KOPT-K1 (cell line): ENCODE data around the gene OR6A2.

Source experiments
- H3K27ac ChIP-seq: fragments of 200-600 bp; sonication (generic); 2 replicates; pipeline ENCODE4 v1.5.1; 2016; ENCODE audit warnings: antibody characterized with exemption, mild to moderate bottlenecking, low read depth, low read length; ENCODE audit not compliant: poor library complexity, severe bottlenecking
- H3K36me3 ChIP-seq: fragments of 200-600 bp; sonication (generic); 2 replicates; pipeline ENCODE4 v1.5.1; 2017; ENCODE audit warnings: antibody characterized with exemption, mild to moderate bottlenecking, low read length, moderate library complexity; ENCODE audit not compliant: insufficient read depth
- H3K9me3 ChIP-seq: fragments of 200-600 bp; sonication (generic); 2 replicates; pipeline ENCODE4 v1.5.1; 2017; ENCODE audit warnings: antibody characterized with exemption, low read length, mild to moderate bottlenecking; ENCODE audit not compliant: insufficient read depth, poor library complexity, severe bottlenecking

The OR6A2 gene

DNA sequence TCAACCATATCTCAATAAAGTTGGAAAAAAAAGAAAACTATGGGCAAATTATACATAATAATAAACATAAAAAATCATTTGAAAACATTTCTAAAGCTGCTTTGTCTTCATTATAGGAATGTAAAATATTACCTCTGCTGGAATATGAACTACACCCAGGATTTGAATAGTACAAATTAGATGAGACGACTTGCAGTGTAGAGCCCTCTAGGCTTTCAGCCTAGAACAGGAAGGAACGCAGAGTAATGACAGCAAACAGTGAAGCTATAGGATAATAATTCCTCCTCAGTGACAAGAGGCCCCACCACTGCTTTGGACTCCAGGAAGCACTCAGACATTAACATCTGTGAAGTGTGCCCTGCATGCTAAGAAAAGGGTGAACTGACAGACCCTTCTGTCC lies 8.9 kb downstream of the OR6A2 start:
- no peak overlapping the region for H3K27ac ChIP-seq
- H3K9me3 ChIP-seq: no peaks in the 10 kb centered on the region
- no peaks in the 10 kb centered on the region for H3K36me3 ChIP-seq

DNA sequence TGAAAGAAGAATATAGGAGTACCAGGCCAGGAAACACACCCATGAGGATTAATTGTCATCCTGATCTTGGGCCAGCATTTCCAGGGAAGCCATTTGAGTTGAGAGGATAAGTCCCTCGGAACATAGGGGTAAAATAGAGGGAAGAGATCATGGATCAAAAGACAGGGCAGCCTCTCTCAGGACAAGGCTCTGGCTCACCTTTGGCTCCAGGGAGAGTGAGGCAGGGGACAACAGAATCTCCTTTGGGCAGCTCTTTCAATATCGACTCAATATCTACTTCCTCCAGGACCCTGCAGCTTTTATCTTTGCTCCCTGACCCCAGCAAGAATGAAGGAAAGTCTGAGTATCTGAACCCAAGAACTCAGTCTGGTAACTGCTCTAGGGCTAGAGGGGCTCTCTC lies 16.8 kb downstream of the OR6A2 start, which contains the start of gene OR2AG1:
Gene OR2AG1 (plus strand): TSS at position 301 of the 400 bp plus-strand sequence. CDS start 2,018 bp downstream, outside the sequence.
- Histone ChIP-seq H3K9me3 (no peaks in the 10 kb centered on the region), H3K27ac (no peak within 1 kb of the TSS), H3K36me3 (no peaks in the 10 kb centered on the region)

DNA sequence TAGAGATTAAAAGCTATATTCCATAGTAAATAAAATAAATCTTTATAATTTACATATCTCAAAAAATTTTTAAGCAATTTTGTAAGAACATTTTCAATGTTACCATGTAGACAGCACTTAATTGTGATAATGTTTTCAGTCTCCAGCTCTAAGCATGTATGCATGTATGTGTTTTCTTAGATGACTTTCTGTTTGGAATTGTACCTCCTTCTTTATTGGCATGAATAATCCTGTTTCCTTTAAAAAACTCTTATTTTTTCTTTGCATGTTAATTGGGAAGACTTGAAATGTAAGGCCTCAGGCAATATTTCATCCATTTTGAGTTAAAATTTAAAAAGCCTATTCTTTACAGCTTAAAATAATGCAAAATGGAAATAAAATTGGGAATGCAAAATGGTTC lies 18.7 kb downstream of the OR6A2 start:
- Histone ChIP-seq H3K27ac (no peak overlapping the region), H3K36me3 (no peaks in the 10 kb centered on the region), H3K9me3 (no peaks in the 10 kb centered on the region)

DNA sequence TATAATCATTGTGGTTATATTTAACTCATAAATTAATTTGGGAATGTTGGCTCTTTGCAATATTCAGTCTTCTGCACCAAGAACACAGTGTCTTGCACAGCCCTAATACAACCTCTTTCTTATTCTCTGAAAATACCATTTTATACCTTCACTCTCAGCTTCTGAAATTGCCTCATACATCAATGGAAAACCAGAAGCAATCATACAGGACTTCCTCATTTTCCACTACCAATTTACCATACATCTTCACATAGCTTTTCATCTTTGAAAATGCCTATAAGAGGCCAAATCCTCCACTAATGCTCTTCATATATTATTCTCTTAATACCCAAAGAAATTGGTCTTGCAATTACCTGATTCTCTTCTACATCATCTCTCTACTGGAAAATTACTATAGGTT lies 21.0 kb downstream of the OR6A2 start:
- H3K27ac ChIP-seq: no peak overlapping the region
- H3K9me3 ChIP-seq: no peaks in the 10 kb centered on the region
- H3K36me3 ChIP-seq: no peaks in the 10 kb centered on the region

DNA sequence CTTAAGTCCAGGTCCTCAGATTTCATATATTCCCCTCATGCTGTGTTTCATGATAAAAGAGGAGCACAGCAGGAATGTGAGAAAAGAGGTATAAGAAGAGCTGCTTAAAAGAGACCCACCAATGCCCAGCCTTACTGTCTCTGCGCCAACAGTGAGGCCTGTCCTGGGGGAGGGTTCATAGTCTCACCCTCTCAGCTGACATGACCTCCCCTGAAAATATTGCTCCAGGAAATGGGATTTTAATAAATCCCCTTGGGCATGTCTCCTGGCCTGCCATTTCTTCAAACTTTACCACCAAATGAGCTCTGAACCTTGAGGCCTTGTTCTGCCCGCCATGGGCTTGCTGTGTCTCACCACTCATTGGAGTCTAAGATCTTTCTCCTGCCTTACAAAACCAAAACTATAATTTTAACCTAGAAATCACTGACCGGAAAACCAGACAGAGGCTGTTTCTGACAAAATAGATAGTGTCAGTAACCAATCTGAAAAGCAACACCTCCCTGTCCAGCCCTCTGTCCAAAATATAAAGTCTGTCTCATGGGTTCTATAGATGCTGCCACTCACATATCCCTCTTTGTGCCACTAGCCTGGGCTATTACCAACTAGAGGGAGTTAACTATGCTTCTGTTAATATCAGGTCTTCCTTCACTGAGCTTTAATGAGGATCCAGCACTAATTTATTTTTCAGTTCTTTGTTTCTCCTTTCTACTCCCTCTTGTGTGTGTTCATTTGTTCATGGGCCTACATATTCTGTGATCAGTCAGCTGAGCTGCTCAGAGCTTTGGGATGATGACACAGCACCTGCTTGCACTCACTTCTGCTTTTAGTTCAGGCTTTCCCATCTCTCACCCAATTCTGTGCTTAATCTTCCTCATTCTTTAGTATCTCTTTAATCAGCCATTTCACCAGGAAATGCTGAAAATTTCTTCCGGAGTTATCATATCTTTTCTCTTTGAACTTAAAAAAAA lies 27.3 kb downstream of the OR6A2 start, which contains the start of gene OR2AG2:
Gene OR2AG2 (minus strand): TSS at position 51 of the 968 bp plus-strand sequence. CDS start 3,019 bp downstream, outside the sequence.
- Histone ChIP-seq H3K9me3 (no peaks in the 10 kb centered on the region), H3K36me3 (no peaks in the 10 kb centered on the region), H3K27ac (no peak within 1 kb of the TSS)

DNA sequence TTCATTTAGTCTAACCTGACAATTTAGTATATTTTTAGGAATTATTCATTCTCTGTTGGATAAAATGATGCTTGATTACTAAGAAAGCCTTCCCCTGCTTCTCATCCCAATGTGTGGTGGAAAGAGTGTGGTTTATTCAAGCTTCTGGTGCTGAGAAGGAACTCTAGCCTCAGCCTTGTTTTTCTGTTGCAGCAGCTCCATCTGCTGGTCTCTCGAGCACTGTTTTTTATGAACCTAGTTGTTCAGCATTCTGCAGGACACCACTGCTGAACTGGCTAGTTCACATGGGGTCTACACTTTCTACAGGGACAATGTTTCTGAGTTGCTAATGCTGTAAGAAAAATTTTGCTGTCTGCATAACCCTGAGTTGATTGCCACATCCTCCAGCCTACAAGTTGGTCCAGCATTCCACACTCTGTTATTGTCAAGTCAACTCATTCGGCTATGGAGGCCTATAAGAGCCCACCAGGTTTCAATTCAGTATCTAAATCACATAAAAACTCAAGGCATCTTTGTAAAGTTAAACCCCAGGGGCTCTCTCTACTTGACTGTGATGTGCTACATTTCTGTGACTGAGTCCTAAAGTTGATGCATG lies 42.0 kb downstream of the OR6A2 start:
- Histone ChIP-seq H3K27ac (no peak overlapping the region), H3K36me3 (no peaks in the 10 kb centered on the region), H3K9me3 (no peaks in the 10 kb centered on the region)

DNA sequence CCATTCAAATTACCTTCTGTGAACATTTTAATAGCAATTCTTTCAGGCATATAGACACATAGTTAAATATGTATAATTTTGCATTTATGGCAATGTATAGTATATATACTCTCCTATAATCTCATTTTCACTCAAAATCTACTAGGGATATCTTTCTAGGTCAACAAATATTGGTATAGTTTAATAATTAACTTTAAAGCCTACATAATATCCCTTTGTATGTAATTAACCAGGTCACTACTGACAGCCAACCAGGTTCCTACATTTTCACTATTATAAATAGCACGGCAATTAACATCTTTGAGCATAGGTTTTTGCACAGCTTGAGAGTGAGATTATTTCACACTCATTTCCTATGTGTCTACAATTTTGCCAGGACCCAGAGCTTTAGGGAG lies 43.5 kb downstream of the OR6A2 start:
- H3K9me3 ChIP-seq: no peaks in the 10 kb centered on the region
- no peak overlapping the region for H3K27ac ChIP-seq
- H3K36me3 ChIP-seq: no peaks in the 10 kb centered on the region

DNA sequence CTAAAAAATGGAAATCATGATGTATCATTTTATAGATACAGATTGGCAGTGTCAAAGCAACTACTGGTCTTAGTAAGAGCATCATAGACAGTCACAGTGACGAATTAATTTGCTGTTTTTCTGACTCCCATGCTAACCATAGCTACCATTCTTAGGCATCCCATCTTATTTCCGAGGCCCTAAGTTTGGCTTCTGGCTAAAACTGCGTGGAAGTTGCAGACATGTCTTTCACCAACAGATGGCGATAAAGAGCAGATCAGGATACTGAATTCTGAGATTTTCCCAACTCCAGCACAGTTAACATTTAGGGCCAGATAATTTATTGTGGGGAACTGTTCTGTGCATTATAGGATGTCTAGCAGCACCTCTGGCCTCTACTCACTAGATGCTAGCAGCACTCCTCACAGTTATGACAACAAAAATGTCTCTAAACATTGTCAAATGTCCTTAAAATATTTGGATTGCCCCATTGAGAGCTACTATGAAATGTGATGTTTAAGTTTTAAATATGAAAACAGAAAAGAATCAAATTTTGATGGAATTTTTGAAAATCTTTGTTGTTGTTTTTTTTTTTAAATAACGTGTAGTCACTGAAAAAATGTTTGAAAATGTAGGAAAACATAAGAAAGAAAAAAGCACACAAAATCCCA lies 44.1 kb downstream of the OR6A2 start:
- H3K9me3 ChIP-seq: no peaks in the 10 kb centered on the region
- H3K36me3 ChIP-seq: no peaks in the 10 kb centered on the region
- no peak overlapping the region for H3K27ac ChIP-seq

DNA sequence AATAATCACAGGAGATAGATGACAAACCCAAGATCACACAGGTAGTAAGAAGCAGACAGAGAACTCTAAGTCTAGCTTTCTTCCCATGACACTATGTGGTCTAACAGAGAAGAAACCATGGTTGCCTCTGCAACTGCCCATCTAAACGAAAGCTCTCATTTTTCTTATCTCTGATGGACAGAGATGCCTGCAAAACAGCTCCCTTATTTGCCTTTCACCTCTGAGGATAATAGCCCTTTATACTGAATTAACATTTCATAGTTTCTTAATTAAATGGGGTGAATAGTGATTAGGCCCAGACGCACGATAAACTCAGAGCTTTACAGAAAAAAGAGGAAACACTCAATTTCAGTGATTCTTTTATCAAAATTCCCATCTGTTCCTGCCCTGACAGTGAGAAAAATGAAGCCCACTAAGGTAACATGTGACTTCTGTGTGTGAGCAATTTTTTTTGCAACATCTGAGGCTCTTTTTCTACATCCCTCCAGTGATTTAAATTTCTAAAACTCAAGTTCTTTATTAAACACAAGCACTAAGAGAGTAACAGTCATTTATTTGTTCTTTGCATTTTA lies 52.3 kb downstream of the OR6A2 start:
- H3K36me3 ChIP-seq: no peaks in the 10 kb centered on the region
- H3K27ac ChIP-seq: peak overlapping the region; percentile 81
- no peaks in the 10 kb centered on the region for H3K9me3 ChIP-seq

DNA sequence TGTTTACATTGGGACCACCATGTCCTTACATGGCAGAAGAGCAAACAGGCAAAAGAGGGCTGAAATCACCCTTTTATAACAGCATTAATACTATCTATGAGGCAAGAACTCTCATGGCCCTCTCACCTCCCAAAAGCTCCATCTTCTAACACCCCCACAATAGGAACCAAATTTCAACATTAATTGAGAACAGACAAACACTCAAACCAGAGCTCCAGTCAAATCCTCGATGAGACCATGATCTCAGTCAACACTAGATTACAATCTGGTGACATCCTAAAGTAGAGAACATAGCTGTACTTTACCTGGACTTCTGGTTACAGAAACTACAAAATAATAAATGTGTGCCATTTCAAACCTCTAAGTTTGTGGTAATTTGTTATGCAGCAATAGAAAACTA lies 52.9 kb downstream of the OR6A2 start:
- Histone ChIP-seq H3K36me3 (no peaks in the 10 kb centered on the region), H3K9me3 (no peaks in the 10 kb centered on the region), H3K27ac (peak overlapping the region; percentile 81)

DNA sequence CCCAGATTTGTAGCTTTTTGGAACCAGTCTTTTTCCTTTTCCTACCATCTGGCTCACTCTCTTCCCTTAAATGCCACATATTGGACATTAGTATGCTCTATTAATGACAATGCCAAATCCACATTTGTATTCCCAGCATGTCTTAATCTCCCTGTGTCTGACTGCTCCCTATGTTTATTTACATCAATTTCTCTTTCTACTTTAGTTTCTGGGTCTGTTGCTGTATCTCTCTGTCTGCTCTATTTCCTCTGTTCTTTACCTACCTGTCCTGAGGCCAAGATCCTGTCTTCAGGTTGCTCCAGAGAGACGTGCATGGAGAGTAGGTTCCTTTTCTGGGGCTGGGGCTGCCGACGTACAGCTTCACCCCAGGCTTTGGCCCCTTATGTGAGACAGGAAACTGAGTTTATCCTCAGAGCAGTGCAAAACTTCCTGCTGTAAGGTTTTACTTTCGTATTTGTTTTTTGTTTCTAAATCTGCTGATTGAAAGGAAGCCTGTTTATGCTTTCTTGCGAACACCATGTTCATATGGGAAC lies 53.3 kb downstream of the OR6A2 start:
- peak overlapping the region; percentile 81 for H3K27ac ChIP-seq

DNA sequence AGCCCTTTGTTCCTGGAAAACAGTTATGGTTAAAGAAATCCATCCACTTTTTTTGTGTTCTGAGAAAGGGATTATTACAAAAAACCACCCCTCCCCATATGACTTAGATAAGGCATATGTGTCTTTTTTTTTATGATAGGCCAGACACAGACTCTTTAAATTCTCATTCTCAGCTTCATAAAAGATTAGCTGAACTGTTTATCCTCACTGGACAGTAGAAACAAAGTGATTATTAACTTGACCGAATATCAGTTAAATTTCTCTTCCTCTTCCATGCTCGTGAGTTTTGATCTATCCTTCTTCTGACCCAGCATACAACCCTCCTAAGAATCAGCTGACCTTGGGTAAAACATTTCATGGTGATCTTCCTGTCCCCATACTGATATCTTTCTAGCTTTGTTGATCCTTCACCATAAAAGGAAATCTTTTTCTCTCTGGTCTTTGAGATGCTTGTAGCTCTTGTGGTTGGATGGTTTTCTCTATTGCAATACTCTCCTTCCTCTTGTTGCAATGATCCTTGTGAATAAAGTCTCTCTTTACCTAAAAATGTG lies 53.9 kb downstream of the OR6A2 start:
- peak overlapping the region; percentile 81 for H3K27ac ChIP-seq
- H3K36me3 ChIP-seq: no peaks in the 10 kb centered on the region

More for the DNA sequence above, 53.3 kb downstream of the OR6A2 start:
- H3K9me3 ChIP-seq: no peaks in the 10 kb centered on the region
- H3K36me3 ChIP-seq: no peaks in the 10 kb centered on the region

DNA sequence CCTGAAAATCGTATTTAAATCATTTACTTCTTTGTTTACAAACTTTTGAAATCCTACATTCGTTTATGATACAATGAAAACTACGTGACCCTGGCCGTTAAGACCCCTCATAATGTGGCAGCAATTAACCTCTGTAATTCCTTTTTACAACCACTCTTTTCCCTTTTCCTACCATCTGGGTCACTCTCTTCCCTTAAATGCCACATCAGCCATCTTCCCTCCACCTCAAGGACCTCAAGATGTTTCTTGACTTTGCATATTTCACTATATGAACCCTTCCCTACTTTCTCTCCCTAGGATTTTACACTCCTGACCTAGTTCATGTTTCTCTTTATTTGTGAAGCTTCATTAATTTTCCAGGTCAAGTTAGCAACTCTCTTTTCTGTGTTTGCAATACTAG lies 54.5 kb downstream of the OR6A2 start:
- peak overlapping the region; percentile 81 for H3K27ac ChIP-seq
- no peaks in the 10 kb centered on the region for H3K9me3 ChIP-seq
- no peaks in the 10 kb centered on the region for H3K36me3 ChIP-seq

More for the DNA sequence above, 53.9 kb downstream of the OR6A2 start:
- no peaks in the 10 kb centered on the region for H3K9me3 ChIP-seq

DNA sequence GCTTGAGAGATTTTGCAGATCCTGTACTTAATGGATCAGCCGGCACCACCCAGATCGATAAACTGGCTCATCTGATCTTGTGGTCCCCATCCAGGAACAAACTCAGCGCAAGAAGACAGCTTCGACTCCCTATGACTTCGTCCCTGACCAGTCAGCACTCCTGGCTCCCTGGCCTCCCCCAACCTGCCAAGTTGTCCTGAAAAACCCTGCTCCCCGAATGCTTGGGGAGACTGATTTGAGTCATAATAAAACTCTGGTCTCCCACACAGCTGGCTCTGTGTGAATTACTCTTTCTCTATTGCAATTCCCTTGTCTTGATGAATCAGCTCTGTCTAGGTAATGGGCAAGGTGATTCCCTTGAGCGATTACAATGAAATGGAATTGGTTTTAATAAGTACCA lies 57.2 kb downstream of the OR6A2 start:
- Histone ChIP-seq H3K36me3 (no peaks in the 10 kb centered on the region), H3K9me3 (no peaks in the 10 kb centered on the region), H3K27ac (no peak overlapping the region)
